CD4-positive, alpha-beta T cell treated with Interleukin-4 for 4 hours (primary cell): ENCODE data around the gene SYVN1.

Source experiments
- DNase-seq: peaks from one replicate; pipeline ENCODE4 v3.0.0-alpha.2; 2020

Gene SYVN1

GRCh38 chr11:65111744-65112545 is 22.4 kb downstream of the SYVN1 start, which contains the start of gene TM7SF2:
Gene TM7SF2 (plus strand): TSS chr11:65111872. CDS start chr11:65112016, 144 bp downstream.
- DNase-seq: peak; percentile 92

GRCh38 chr11:65111159-65111743 is 23.1 kb downstream of the SYVN1 start:
- DNase-seq: no peak

- peak; percentile 92 for DNase-seq
Measured at GRCh38 chr11:65110354-65110861, 23.9 kb downstream of the SYVN1 start.

GRCh38 chr11:65109231-65110198 is 24.8 kb downstream of the SYVN1 start:
- no peak for DNase-seq

GRCh38 chr11:65108469-65109123 is 25.7 kb downstream of the SYVN1 start:
- no peak for DNase-seq

- no peak for DNase-seq
Measured at GRCh38 chr11:65107751-65108468, 26.4 kb downstream of the SYVN1 start.

GRCh38 chr11:65107078-65107477 is 27.2 kb downstream of the SYVN1 start:
- no peak for DNase-seq

- no peak for DNase-seq
Measured at GRCh38 chr11:65104628-65105027, 29.7 kb downstream of the SYVN1 start.

- no peak for DNase-seq
Measured at GRCh38 chr11:65103476-65103875, 30.8 kb downstream of the SYVN1 start.

- DNase-seq: no peak
Measured at GRCh38 chr11:65102142-65103095, 31.9 kb downstream of the SYVN1 start.

GRCh38 chr11:65100674-65101350 is 33.5 kb downstream of the SYVN1 start:
- DNase-seq: no peak

- DNase-seq: no peak
Measured at GRCh38 chr11:65096926-65097325, 37.4 kb downstream of the SYVN1 start.

- DNase-seq: peak; percentile 89
Measured at GRCh38 chr11:65095974-65096806, 38.1 kb downstream of the SYVN1 start, which contains the start of gene VPS51. Gene VPS51 (plus strand): TSS chr11:65096214. CDS start chr11:65096251, 37 bp downstream.

- no peak for DNase-seq
Measured at GRCh38 chr11:65095427-65095826, 38.9 kb downstream of the SYVN1 start.

- no peak for DNase-seq
Measured at GRCh38 chr11:65090628-65091027, 43.7 kb downstream of the SYVN1 start.

GRCh38 chr11:65089621-65090020 is 44.7 kb downstream of the SYVN1 start:
- no peak for DNase-seq

GRCh38 chr11:65087827-65088226 is 46.5 kb downstream of the SYVN1 start:
- no peak for DNase-seq

GRCh38 chr11:65087216-65087615 is 47.1 kb downstream of the SYVN1 start:
- no peak for DNase-seq

GRCh38 chr11:65086809-65087208 is 47.5 kb downstream of the SYVN1 start:
- DNase-seq: no peak
